ENCODE data around the gene WBP2.
"Not testable (repeated sequence)": the region's sequence is repeated elsewhere in the genome, so short reads cannot be mapped to it uniquely, and the experiment has no call there.

Gene WBP2

DNA sequence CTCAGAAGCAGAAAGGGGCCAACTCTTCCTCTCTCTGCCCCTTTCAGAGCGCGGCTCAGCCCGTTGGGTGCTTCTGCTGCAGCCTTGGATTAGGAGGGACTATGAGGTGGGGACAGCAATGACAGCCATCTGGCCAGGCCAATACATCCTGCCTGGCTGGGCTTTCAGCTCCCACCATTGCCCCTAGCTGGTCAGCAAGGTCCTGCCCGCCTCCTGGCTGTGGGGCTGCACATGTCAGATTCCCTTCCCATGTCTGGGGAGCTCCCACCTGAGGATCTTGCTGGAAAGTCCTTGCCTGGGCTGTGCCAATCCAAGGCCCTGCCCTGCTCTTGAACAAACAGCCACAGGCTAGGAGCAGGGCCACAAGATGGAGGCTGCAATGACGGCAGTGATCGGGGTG is 33.3 kb upstream of the WBP2 start:
- Histone ChIP-seq H3K4me3 (ENCODE audit: low read depth in 1 of 5, low read length in 5 of 5) (no peak overlapping the region), H3K9ac (ENCODE audit: low read length in 5 of 5) (no peak overlapping the region), H3K27ac (ENCODE audit: low read depth, low read length) (no peak overlapping the region), H3K27me3 (ENCODE audit: control insufficient read depth in 5 of 5, insufficient read depth in 4 of 5, low read length in 5 of 5) (no peaks in the 10 kb centered on the region), H3K9me3 (ENCODE audit: control insufficient read depth in 5 of 5, low read length in 5 of 5) (no peaks in the 10 kb centered on the region), H3K36me3 (ENCODE audit: control insufficient read depth in 5 of 5, insufficient read depth in 5 of 5, low read length in 5 of 5) (peaks cover 0 to 38% (median 28%) of the 10 kb centered on the region in 5 donors), H3K4me1 (ENCODE audit: control insufficient read depth in 5 of 5, insufficient read depth in 5 of 5, low read length in 5 of 5) (peaks cover 0 to 12% (median 0%) of the 10 kb centered on the region in 5 donors)

DNA sequence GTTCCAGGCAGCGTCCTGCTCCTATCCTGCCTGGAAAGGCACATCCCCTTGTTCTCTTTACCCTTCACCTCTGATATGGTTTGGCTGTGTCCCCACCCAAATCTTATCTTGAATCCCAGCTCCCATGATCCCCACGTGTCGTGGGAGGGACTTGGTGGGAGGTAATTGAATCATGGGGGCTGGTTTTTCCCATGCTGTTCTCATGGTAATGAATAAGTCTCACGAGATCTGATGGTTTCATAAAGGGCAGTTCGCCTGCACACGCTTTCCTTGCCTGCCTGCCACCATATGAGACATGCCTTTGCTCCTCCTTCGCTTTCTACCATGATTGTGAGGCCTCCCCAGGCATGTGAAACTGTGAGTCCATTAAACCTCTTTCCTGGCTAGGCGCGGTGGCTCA is 30.7 kb upstream of the WBP2 start:
- peaks cover 0 to 19% (median 16%) of the 10 kb centered on the region in 5 donors for H3K36me3 ChIP-seq (ENCODE audit: control insufficient read depth in 5 of 5, insufficient read depth in 5 of 5, low read length in 5 of 5)
- not testable (repeated sequence) for H3K27me3 ChIP-seq (ENCODE audit: control insufficient read depth in 5 of 5, insufficient read depth in 4 of 5, low read length in 5 of 5); H3K27ac ChIP-seq (ENCODE audit: low read depth, low read length); H3K4me3 ChIP-seq (ENCODE audit: low read depth in 1 of 5, low read length in 5 of 5); H3K9me3 ChIP-seq (ENCODE audit: control insufficient read depth in 5 of 5, low read length in 5 of 5); H3K4me1 ChIP-seq (ENCODE audit: control insufficient read depth in 5 of 5, insufficient read depth in 5 of 5, low read length in 5 of 5); H3K9ac ChIP-seq (ENCODE audit: low read length in 5 of 5)

DNA sequence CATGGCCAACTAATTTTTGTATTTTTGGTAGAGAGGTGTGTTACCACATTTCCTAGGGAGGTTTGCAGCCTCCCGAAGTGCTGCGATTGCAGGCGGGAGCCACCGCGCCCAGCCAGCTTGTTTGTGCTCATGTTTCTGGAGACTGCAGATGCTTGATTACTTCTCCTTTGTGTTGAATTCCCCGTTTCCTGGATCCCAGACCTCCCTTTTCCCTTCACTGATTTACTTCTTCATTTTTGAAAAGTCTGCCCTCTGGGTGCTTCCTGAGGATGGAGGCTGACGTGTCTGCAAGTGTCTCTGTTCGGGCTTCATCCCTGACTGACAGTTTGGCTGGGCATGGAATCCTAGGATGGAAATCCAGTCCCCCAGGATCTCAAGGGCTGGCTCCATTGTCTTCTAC is 30.3 kb upstream of the WBP2 start:
- no peaks in the 10 kb centered on the region for H3K4me1 ChIP-seq (ENCODE audit: control insufficient read depth in 5 of 5, insufficient read depth in 5 of 5, low read length in 5 of 5)
- no peaks in the 10 kb centered on the region for H3K9me3 ChIP-seq (ENCODE audit: control insufficient read depth in 5 of 5, low read length in 5 of 5)
- no peak overlapping the region for H3K9ac ChIP-seq (ENCODE audit: low read length in 5 of 5)
- H3K36me3 ChIP-seq (ENCODE audit: control insufficient read depth in 5 of 5, insufficient read depth in 5 of 5, low read length in 5 of 5): peaks cover 0 to 15% (median 11%) of the 10 kb centered on the region in 5 donors
- no peak overlapping the region for H3K4me3 ChIP-seq (ENCODE audit: low read depth in 1 of 5, low read length in 5 of 5)
- no peaks in the 10 kb centered on the region for H3K27me3 ChIP-seq (ENCODE audit: control insufficient read depth in 5 of 5, insufficient read depth in 4 of 5, low read length in 5 of 5)
- no peak overlapping the region for H3K27ac ChIP-seq (ENCODE audit: low read depth, low read length)

DNA sequence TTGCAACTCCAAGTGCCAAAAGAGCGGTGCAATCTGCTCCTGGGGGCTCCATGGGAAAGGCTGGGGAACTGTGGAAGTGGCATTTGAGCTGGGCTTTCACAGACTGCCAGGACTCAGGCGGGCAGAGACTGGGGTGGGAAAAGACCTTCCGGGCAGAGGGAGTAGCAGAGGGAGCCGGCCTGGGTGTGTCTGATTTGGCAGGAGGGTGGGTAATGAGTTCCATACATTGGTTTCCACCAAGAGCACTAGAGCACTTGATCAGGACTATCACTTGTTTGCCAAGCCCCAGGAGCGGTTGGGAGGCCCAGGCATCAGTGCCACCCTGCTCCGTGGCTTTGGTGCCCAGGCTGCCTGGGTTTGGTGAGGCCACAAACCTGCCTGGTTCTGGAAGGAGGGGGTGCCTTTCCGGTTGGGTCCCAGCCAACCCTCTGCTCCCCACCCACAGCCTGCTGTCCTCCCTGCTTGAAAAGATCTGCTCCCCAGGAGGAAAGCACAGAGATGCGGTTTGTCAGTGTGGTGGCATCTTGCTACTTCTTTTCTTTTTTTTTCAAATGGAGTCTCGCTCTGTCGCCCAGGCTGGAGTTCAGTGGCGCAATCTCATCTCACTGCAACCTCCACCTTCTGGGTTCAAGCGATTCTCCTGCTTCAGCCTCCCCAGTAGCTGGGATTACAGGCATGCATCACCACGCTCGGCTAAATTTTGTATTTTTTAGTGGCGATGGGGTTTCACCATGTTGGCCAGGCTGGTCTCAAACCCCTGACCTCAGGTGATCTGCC is 26.7 kb upstream of the WBP2 start:
- no peaks in the 10 kb centered on the region for H3K9me3 ChIP-seq (ENCODE audit: control insufficient read depth in 5 of 5, low read length in 5 of 5)
- H3K4me1 ChIP-seq (ENCODE audit: control insufficient read depth in 5 of 5, insufficient read depth in 5 of 5, low read length in 5 of 5): peaks cover 3 to 18% (median 12%) of the 10 kb centered on the region in 5 donors
- H3K36me3 ChIP-seq (ENCODE audit: control insufficient read depth in 5 of 5, insufficient read depth in 5 of 5, low read length in 5 of 5): no peaks in the 10 kb centered on the region
- no peak overlapping the region for H3K4me3 ChIP-seq (ENCODE audit: low read depth in 1 of 5, low read length in 5 of 5)
- H3K27ac ChIP-seq (ENCODE audit: low read depth, low read length): no peak overlapping the region
- H3K27me3 ChIP-seq (ENCODE audit: control insufficient read depth in 5 of 5, insufficient read depth in 4 of 5, low read length in 5 of 5): peaks cover 0 to 3% (median 0%) of the 10 kb centered on the region in 5 donors
- H3K9ac ChIP-seq (ENCODE audit: low read length in 5 of 5): no peak overlapping the region

DNA sequence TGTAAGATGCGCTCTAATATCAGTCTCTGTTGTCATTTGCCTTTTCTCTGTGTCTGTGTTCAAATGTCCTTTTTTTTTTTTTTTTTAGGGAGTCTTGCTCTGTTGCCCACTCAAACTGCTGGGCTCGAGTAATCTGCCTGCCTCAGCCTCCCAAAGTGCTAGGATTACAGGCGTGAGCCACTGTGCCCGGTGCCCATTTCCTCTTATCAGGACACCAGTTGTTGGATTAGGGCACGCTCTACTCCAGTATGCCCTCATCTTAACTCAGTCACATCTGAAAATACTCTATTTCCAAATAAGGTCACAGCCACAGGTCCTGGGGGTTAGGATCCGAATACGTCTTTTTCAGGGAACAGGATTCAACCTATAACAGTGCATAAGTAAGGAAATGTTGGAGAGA is 25.1 kb upstream of the WBP2 start:
- Histone ChIP-seq H3K4me1 (ENCODE audit: control insufficient read depth in 5 of 5, insufficient read depth in 5 of 5, low read length in 5 of 5) (peaks cover 14 to 34% (median 28%) of the 10 kb centered on the region in 5 donors), H3K27ac (ENCODE audit: low read depth, low read length) (no peak overlapping the region)

DNA sequence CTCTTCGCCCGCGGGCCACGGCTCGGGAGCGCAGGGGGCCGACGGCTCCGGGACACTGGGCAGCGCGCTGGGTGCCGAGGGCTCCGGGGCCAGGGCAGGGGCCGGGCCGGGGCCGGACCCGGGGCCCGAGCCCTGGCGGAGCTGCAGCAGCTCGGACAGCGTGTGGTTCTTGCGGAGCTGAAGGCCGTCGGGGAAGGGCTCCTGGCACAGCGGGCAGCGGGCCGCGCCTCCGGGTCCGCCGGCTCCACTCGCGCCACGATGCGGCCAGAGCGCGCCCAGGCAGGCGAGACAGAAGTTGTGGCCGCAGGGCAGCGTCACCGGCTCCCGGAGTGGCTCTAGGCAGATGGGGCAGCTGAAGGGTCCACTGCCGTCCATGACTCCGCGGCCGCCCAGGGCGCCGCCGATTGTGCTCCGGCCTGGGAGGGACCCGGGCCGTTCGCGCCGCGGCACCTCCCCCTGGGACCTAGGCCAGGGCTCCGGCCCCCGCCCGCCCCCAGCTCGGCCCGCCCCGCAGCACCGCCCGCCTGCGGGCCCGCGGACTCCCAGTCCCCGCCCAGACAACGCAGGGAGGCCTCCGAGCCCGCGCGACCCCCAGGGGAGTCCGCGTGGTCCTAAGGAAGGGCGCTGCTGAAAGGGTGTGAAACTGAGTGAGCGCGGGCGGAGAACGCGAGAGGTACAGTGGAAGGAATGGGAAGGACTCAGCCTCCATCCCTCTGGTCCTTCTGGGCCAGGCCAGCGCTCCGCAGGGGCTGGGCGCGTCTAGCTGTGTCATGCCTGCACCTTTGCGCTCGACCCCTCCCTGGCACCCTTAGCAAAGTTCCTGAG is 23.3 kb upstream of the WBP2 start, which contains the start of gene TRIM47:
TSS of gene TRIM47 (minus strand) at position 408 of the 825 bp plus-strand sequence. CDS start at position 375, 33 bp downstream.
- H3K27me3 ChIP-seq (ENCODE audit: control insufficient read depth in 5 of 5, insufficient read depth in 4 of 5, low read length in 5 of 5): peaks cover 0 to 13% (median 0%) of the 10 kb centered on the region in 5 donors
- peak within 1 kb of the TSS; percentile 98 for H3K27ac ChIP-seq (ENCODE audit: low read depth, low read length)
- peak within 1 kb of the TSS; percentile 73 to 96 (median 90) for H3K9ac ChIP-seq (ENCODE audit: low read length in 5 of 5)
- peaks cover 0 to 22% (median 16%) of the 10 kb centered on the region in 5 donors for H3K36me3 ChIP-seq (ENCODE audit: control insufficient read depth in 5 of 5, insufficient read depth in 5 of 5, low read length in 5 of 5)
- H3K9me3 ChIP-seq (ENCODE audit: control insufficient read depth in 5 of 5, low read length in 5 of 5): no peaks in the 10 kb centered on the region
- H3K4me3 ChIP-seq (ENCODE audit: low read depth in 1 of 5, low read length in 5 of 5): peak within 1 kb of the TSS; percentile 74 to 88 (median 84)
- H3K4me1 ChIP-seq (ENCODE audit: control insufficient read depth in 5 of 5, insufficient read depth in 5 of 5, low read length in 5 of 5): peaks cover 14 to 46% (median 37%) of the 10 kb centered on the region in 5 donors

More for the DNA sequence above, 25.1 kb upstream of the WBP2 start:
- H3K9me3 ChIP-seq (ENCODE audit: control insufficient read depth in 5 of 5, low read length in 5 of 5): no peaks in the 10 kb centered on the region
- no peak overlapping the region for H3K9ac ChIP-seq (ENCODE audit: low read length in 5 of 5)
- peaks cover 0 to 9% (median 0%) of the 10 kb centered on the region in 5 donors for H3K27me3 ChIP-seq (ENCODE audit: control insufficient read depth in 5 of 5, insufficient read depth in 4 of 5, low read length in 5 of 5)
- no peak overlapping the region for H3K4me3 ChIP-seq (ENCODE audit: low read depth in 1 of 5, low read length in 5 of 5)
- H3K36me3 ChIP-seq (ENCODE audit: control insufficient read depth in 5 of 5, insufficient read depth in 5 of 5, low read length in 5 of 5): peaks cover 0 to 9% (median 3%) of the 10 kb centered on the region in 5 donors

DNA sequence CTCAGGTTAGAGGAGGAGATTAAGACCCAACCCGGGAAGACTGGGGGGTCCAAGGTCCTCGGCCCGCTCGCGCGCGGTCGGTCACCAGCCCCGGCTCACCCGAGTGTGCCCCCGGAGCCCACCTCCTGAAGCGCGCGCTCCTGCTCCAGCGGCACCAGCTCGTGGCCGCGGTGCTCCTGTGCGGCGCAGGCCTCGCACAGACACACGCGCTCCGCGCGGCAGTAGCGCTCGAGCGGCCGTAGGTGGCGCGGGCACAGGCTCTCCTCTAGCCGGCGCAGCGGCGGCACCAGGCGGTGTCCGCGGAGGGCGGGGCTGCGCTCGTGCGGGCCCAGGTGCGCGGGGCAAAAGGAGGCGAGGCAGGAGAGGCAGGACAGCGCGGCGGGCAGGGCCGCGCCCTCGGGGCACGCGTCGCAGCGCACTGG is 22.6 kb upstream of the WBP2 start:
- peaks cover 16 to 53% (median 43%) of the 10 kb centered on the region in 5 donors for H3K4me1 ChIP-seq (ENCODE audit: control insufficient read depth in 5 of 5, insufficient read depth in 5 of 5, low read length in 5 of 5)
- peak overlapping the region; percentile 73 to 96 (median 90) for H3K9ac ChIP-seq (ENCODE audit: low read length in 5 of 5)
- no peaks in the 10 kb centered on the region for H3K9me3 ChIP-seq (ENCODE audit: control insufficient read depth in 5 of 5, low read length in 5 of 5)
- peaks cover 0 to 22% (median 16%) of the 10 kb centered on the region in 5 donors for H3K36me3 ChIP-seq (ENCODE audit: control insufficient read depth in 5 of 5, insufficient read depth in 5 of 5, low read length in 5 of 5)
- H3K4me3 ChIP-seq (ENCODE audit: low read depth in 1 of 5, low read length in 5 of 5): peak overlapping the region; percentile 74 to 88 (median 84)
- peak overlapping the region; percentile 98 for H3K27ac ChIP-seq (ENCODE audit: low read depth, low read length)
- peaks cover 0 to 13% (median 0%) of the 10 kb centered on the region in 5 donors for H3K27me3 ChIP-seq (ENCODE audit: control insufficient read depth in 5 of 5, insufficient read depth in 4 of 5, low read length in 5 of 5)

DNA sequence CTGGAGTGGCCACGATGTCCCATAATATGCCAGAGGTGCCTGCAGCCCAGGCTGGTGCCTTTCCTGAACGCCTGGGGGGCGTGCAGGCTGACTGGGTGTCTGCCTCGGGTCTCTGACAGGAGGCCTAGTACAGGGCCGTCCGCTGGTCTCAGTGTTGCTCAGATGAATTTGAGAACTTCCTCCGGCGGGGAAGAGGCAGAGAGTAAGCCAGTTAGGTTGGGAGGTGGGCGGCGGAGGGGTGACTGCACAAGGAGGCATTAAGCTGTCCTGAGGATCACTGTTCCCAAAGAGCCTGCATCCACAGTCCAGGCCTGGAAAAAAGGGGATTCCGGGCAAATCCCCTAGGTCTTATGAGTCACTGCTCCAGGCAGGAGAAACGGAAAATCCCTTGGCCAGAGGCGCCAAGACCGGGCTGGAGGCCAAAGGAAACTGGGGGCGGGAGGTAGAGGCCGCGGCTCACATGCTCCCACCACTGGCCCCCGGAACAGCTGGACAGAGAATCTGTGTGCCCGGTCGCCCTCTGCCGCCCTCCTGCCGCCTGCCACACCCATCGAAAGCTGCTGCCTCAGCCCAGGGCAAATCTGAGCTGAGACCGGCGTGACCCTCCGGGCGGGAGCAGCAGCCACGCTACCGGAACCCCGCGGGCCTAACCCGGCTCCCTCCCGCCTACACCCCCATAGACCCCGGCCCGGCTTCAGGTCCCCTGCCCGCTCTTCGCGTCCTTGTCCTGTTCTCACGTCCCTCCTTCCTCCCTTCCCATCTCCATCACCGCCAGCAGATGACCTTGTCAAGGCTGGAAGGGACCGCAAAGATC is 22.0 kb upstream of the WBP2 start:
- Histone ChIP-seq H3K9ac (ENCODE audit: low read length in 5 of 5) (peak overlapping the region; percentile 74 to 96 (median 92)), H3K27ac (ENCODE audit: low read depth, low read length) (peak overlapping the region; percentile 98), H3K36me3 (ENCODE audit: control insufficient read depth in 5 of 5, insufficient read depth in 5 of 5, low read length in 5 of 5) (peaks cover 0 to 22% (median 16%) of the 10 kb centered on the region in 5 donors), H3K9me3 (ENCODE audit: control insufficient read depth in 5 of 5, low read length in 5 of 5) (no peaks in the 10 kb centered on the region), H3K4me1 (ENCODE audit: control insufficient read depth in 5 of 5, insufficient read depth in 5 of 5, low read length in 5 of 5) (peaks cover 19 to 59% (median 49%) of the 10 kb centered on the region in 5 donors), H3K27me3 (ENCODE audit: control insufficient read depth in 5 of 5, insufficient read depth in 4 of 5, low read length in 5 of 5) (peaks cover 0 to 16% (median 0%) of the 10 kb centered on the region in 5 donors), H3K4me3 (ENCODE audit: low read depth in 1 of 5, low read length in 5 of 5) (peak overlapping the region; percentile 74 to 88 (median 84))

DNA sequence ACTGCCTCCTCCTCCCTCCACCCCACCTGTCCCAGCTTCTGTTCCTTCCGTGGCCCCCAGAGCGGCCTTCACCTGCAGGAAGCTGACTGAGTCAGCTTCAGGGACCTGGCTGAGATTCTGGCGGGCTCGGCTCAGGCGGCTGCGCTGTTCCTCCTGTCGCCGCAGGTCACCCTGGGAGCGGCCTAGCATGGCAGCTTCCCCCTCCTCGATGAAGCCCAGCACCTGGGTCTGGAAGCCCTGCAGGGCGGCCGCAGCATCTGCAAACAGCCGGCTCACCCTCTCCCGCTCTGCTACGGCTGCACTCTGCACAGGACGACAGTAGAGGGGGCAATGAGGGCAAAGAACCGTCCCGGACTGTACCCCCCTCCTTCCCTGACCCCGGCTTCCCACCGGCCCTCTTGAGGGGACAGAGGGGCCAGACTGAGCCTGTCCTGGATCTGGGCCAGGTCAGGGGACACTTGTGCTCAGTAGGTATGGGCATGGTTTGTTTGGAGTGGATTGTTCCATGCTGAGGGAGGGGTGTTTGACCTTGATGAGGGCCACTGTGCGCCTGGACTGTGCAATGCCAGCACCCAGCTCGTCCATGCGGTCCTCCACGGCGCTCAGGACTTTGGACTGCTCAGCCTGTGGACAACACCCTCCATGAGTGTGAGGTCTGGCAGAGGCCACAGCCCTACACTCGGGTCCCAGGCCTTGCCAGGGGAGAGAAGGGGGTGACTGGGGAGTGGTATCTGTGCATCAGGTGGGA is 21.2 kb upstream of the WBP2 start:
- Histone ChIP-seq H3K36me3 (ENCODE audit: control insufficient read depth in 5 of 5, insufficient read depth in 5 of 5, low read length in 5 of 5) (peaks cover 0 to 22% (median 16%) of the 10 kb centered on the region in 5 donors), H3K4me1 (ENCODE audit: control insufficient read depth in 5 of 5, insufficient read depth in 5 of 5, low read length in 5 of 5) (peaks cover 19 to 59% (median 49%) of the 10 kb centered on the region in 5 donors), H3K4me3 (ENCODE audit: low read depth in 1 of 5, low read length in 5 of 5) (peak overlapping the region; percentile 33 to 88 (median 84))

More for the DNA sequence above, 21.2 kb upstream of the WBP2 start:
- H3K27me3 ChIP-seq (ENCODE audit: control insufficient read depth in 5 of 5, insufficient read depth in 4 of 5, low read length in 5 of 5): peaks cover 0 to 16% (median 0%) of the 10 kb centered on the region in 5 donors
- peak overlapping the region; percentile 74 to 93 (median 90) for H3K9ac ChIP-seq (ENCODE audit: low read length in 5 of 5)
- no peaks in the 10 kb centered on the region for H3K9me3 ChIP-seq (ENCODE audit: control insufficient read depth in 5 of 5, low read length in 5 of 5)
- H3K27ac ChIP-seq (ENCODE audit: low read depth, low read length): peak overlapping the region; percentile 98

Measured in subcutaneous abdominal adipose tissue (tissue), 5 donors.